H9 (cell line): ENCODE data around the gene RPL11. TPM values are rescaled to one million over a fixed set of nuclear protein-coding genes. Genes with fewer than 3 reads are reported as not detected.
"Not testable (repeated sequence)": the region's sequence is repeated elsewhere in the genome, so short reads cannot be mapped to it uniquely, and the experiment has no call there.

Experiments used
- DNase-seq: peaks from one replicate; pipeline ENCODE4 v3.0.0-alpha.2; 2017
- H2AFZ ChIP-seq: one replicate; pipeline ENCODE4 v1.6.1; 2013; ENCODE audit warnings: mild to moderate bottlenecking, low read length, control low read depth, moderate library complexity
- H2AK5ac ChIP-seq: 2 replicates; pipeline ENCODE4 v1.6.1; 2013; ENCODE audit warnings: low read length, control low read depth, mixed read lengths; ENCODE audit not compliant: insufficient read length
- H2BK120ac ChIP-seq: one replicate; pipeline ENCODE4 v1.6.1; 2013; ENCODE audit warnings: low read depth, mild to moderate bottlenecking, low read length, control low read depth, inconsistent platforms; ENCODE audit not compliant: poor library complexity, severe bottlenecking
- H2BK12ac ChIP-seq: 2 replicates; pipeline ENCODE4 v1.6.1; 2013; ENCODE audit warnings: low read length, control low read depth, mixed read lengths, low read depth; ENCODE audit not compliant: insufficient read length
- H2BK15ac ChIP-seq: 2 replicates; pipeline ENCODE4 v1.6.1; 2013; ENCODE audit warnings: low read depth, low read length, control low read depth
- H2BK20ac ChIP-seq: one replicate; pipeline ENCODE4 v1.6.1; 2013; ENCODE audit warnings: low read depth, mild to moderate bottlenecking, low read length, control low read depth, inconsistent platforms; ENCODE audit not compliant: poor library complexity, severe bottlenecking
- H2BK5ac ChIP-seq: 2 replicates; pipeline ENCODE4 v1.6.1; 2013; ENCODE audit warnings: low read length, control low read depth, mixed read lengths; ENCODE audit not compliant: insufficient read length
- H3K14ac ChIP-seq: 2 replicates; pipeline ENCODE4 v1.6.1; 2013; ENCODE audit warnings: low read length, control low read depth; ENCODE audit not compliant: insufficient read depth
- H3K18ac ChIP-seq: 2 replicates; pipeline ENCODE4 v1.6.1; 2013; ENCODE audit warnings: low read depth, mild to moderate bottlenecking, mixed read lengths, low read length, control low read depth; ENCODE audit not compliant: insufficient read length
- H3K23ac ChIP-seq: 2 replicates; pipeline ENCODE4 v1.6.1; 2013; ENCODE audit warnings: low read length, control low read depth, mixed read lengths, low read depth; ENCODE audit not compliant: insufficient read length
- H3K23me2 ChIP-seq: 2 replicates; pipeline ENCODE4 v1.6.1; 2013; ENCODE audit warnings: low read depth, mild to moderate bottlenecking, mixed read lengths, low read length, control low read depth; ENCODE audit not compliant: insufficient read length, poor library complexity, severe bottlenecking
- H3K27ac ChIP-seq: 2 replicates; pipeline ENCODE4 v1.5.1; 2013; ENCODE audit warnings: low read length, control low read depth, mixed read lengths, low read depth; ENCODE audit not compliant: insufficient read length
- H3K27me3 ChIP-seq: 2 replicates; pipeline ENCODE4 v1.6.1; 2013; ENCODE audit warnings: low read length, control low read depth, inconsistent platforms; ENCODE audit not compliant: insufficient read depth
- H3K4ac ChIP-seq: 2 replicates; pipeline ENCODE4 v1.6.1; 2013; ENCODE audit warnings: low read depth, mild to moderate bottlenecking, control low read depth, inconsistent platforms, low read length, moderate library complexity
- H3K4me1 ChIP-seq: 2 replicates; pipeline ENCODE4 v1.6.1; 2013; ENCODE audit warnings: low read length, control low read depth, inconsistent platforms; ENCODE audit not compliant: insufficient read depth
- H3K4me2 ChIP-seq: 2 replicates; pipeline ENCODE4 v1.6.1; 2013; ENCODE audit warnings: low read length, control low read depth, mixed read lengths; ENCODE audit not compliant: insufficient read length, insufficient read depth
- H3K56ac ChIP-seq: 2 replicates; pipeline ENCODE4 v1.6.1; 2013; ENCODE audit warnings: low read depth, mild to moderate bottlenecking, mixed read lengths, low read length, control low read depth; ENCODE audit not compliant: insufficient read length
- H3K79me1 ChIP-seq: 2 replicates; pipeline ENCODE4 v1.6.1; 2013; ENCODE audit warnings: low read depth, mild to moderate bottlenecking, moderate library complexity, low read length, control low read depth, inconsistent platforms; ENCODE audit not compliant: insufficient read depth, poor library complexity, severe bottlenecking
- H3K79me2 ChIP-seq: 2 replicates; pipeline ENCODE4 v1.6.1; 2013; ENCODE audit warnings: low read length, control low read depth, inconsistent platforms; ENCODE audit not compliant: insufficient read depth
- H3K9ac ChIP-seq: 2 replicates; pipeline ENCODE4 v1.6.1; 2013; ENCODE audit warnings: low read length, control low read depth, mixed read lengths; ENCODE audit not compliant: insufficient read length; ENCODE audit errors: extremely low read depth
- H3K9me3 ChIP-seq: one replicate; pipeline ENCODE4 v1.6.1; 2013; ENCODE audit warnings: low read depth, low read length, inconsistent platforms; ENCODE audit not compliant: control insufficient read depth
- H3T11ph ChIP-seq: one replicate; pipeline ENCODE4 v1.6.1; 2013; ENCODE audit warnings: mild to moderate bottlenecking, low read length, control low read depth, inconsistent platforms
- H4K20me1 ChIP-seq: one replicate; pipeline ENCODE4 v1.6.1; 2013; ENCODE audit not compliant: control insufficient read depth, insufficient read length, insufficient read depth
- H4K5ac ChIP-seq: 2 replicates; pipeline ENCODE4 v1.6.1; 2013; ENCODE audit warnings: low read depth, mild to moderate bottlenecking, mixed read lengths, low read length, control low read depth; ENCODE audit not compliant: insufficient read length
- H4K8ac ChIP-seq: replicated peaks from 2 replicates; pipeline ENCODE4 v1.6.1; 2013; ENCODE audit warnings: low read length, control low read depth, mixed read lengths, low read depth; ENCODE audit not compliant: insufficient read length
- H4K91ac ChIP-seq: 2 replicates; pipeline ENCODE4 v1.6.1; 2013; ENCODE audit warnings: low read depth, mild to moderate bottlenecking, moderate library complexity, mixed read lengths, low read length, control low read depth; ENCODE audit not compliant: insufficient read length
- H3K27ac Mint-ChIP-seq, 3 experiments: 2 replicates in 2 of 3; 3 replicates in 1 of 3; pipeline ENCODE4 v1.8.0; 2020 to 2021; ENCODE audit warnings: mixed read lengths in 3 of 3, mild to moderate bottlenecking in 1 of 3, moderate library complexity in 1 of 3
- H3K27me3 Mint-ChIP-seq: 2 replicates; pipeline ENCODE4 v1.8.0; 2021; ENCODE audit warnings: low read depth, mild to moderate bottlenecking, moderate library complexity, mixed read lengths
- H3K36me3 Mint-ChIP-seq, 3 experiments: 2 replicates in 2 of 3; 3 replicates in 1 of 3; pipeline ENCODE4 v1.8.0; 2020 to 2021; ENCODE audit warnings: low read depth in 3 of 3, mixed read lengths in 3 of 3; ENCODE audit not compliant: insufficient read depth in 1 of 3
- H3K4me1 Mint-ChIP-seq, 2 experiments: 2 replicates each; pipeline ENCODE4 v1.8.0; 2020; ENCODE audit warnings: mixed read lengths in 2 of 2
- H3K4me3 Mint-ChIP-seq, 2 experiments: 2 replicates in 1 of 2; 3 replicates in 1 of 2; pipeline ENCODE4 v1.8.0; 2020 to 2021; ENCODE audit warnings: mild to moderate bottlenecking in 2 of 2, mixed read lengths in 2 of 2, moderate library complexity in 1 of 2
- H3K9me3 Mint-ChIP-seq, 2 experiments: 2 replicates in 1 of 2; 3 replicates in 1 of 2; pipeline ENCODE4 v1.8.0; 2020; ENCODE audit warnings: mild to moderate bottlenecking in 2 of 2, mixed read lengths in 2 of 2, moderate library complexity in 1 of 2
- WGBS: extraction: QIAGEN DNeasy Blood & Tissue Kit; methylation state at CpG from one replicate; pipeline ENCODE4 v1.1.7; 2013; ENCODE audit warnings: missing lambda C conversion rate, low lambda C conversion rate, mixed read lengths; ENCODE audit not compliant: insufficient read length; ENCODE audit errors: extremely low coverage; 5-methylcytosine and 5-hydroxymethylcytosine counted together
- total RNA-seq: library from RNA; stranded (reverse); gene quantifications from 2 replicates; pipeline ENCODE4 v1.2.1, GENCODE V29; 2021
- TF ChIP-seq, protein P1 (sequence below): fragments of 200-600 bp; sonication (generic); conservative IDR thresholded peaks from 3 replicates; pipeline ENCODE4 v1.8.0; 2021; ENCODE audit warnings: antibody characterized with exemption, mild to moderate bottlenecking

The RPL11 gene
- total RNA-seq, 1 experiment from 2014 or later, result 1,618 TPM

DNA sequence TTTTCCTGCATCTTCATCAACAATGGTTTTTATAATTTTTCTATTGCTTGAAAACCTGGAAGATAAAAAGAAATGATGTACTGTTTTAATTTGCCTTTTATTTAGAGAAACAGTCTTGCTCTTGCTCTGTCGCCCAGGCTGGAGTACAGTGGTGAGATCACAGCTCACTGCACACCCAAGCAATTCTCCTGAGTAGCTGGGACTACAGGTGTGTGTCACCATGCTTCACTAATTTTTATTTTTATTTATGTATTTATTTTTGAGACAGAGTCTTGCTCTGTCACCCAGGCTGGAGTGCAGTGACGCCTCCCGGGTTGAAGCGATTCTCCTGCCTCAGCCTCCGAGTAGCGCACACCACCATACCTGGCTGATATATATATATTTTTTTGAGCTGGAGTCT lies 43.0 kb upstream of the RPL11 start:
- H4K20me1 ChIP-seq, result no peaks in the 10 kb centered on the region
- DNase-seq, result no peak
- Mint-ChIP-seq H3K27ac (no peak overlapping the region), H3K27me3 (peaks cover 34% of the 10 kb centered on the region), H3K4me1 (peaks cover 10 to 17% of the 10 kb centered on the region in 2 experiments), H3K4me3 (no peak overlapping the region), H3K9me3 (no peaks in the 10 kb centered on the region), H3K36me3 (no peaks in the 10 kb centered on the region)
- H3K23me2 ChIP-seq, result no peaks in the 10 kb centered on the region
- WGBS, result no CpG with 5 or more reads among the region's 6 CpGs
- H4K5ac ChIP-seq, result no peak overlapping the region
- H3K14ac ChIP-seq, result no peak overlapping the region
- no peak overlapping the region for H2BK120ac ChIP-seq
- H2AK5ac ChIP-seq, result no peak overlapping the region
- H2BK20ac ChIP-seq, result no peak overlapping the region
- H2BK5ac ChIP-seq, result no peak overlapping the region
- H3K27me3 ChIP-seq, result no peaks in the 10 kb centered on the region
- H2BK15ac ChIP-seq, result no peak overlapping the region
- TF ChIP-seq, protein P1, sequence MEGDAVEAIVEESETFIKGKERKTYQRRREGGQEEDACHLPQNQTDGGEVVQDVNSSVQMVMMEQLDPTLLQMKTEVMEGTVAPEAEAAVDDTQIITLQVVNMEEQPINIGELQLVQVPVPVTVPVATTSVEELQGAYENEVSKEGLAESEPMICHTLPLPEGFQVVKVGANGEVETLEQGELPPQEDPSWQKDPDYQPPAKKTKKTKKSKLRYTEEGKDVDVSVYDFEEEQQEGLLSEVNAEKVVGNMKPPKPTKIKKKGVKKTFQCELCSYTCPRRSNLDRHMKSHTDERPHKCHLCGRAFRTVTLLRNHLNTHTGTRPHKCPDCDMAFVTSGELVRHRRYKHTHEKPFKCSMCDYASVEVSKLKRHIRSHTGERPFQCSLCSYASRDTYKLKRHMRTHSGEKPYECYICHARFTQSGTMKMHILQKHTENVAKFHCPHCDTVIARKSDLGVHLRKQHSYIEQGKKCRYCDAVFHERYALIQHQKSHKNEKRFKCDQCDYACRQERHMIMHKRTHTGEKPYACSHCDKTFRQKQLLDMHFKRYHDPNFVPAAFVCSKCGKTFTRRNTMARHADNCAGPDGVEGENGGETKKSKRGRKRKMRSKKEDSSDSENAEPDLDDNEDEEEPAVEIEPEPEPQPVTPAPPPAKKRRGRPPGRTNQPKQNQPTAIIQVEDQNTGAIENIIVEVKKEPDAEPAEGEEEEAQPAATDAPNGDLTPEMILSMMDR, result no peak
- no peak overlapping the region for H4K91ac ChIP-seq
- no peak overlapping the region for H3K18ac ChIP-seq
- no peak overlapping the region for H3K9ac ChIP-seq
- no peak overlapping the region for H2AFZ ChIP-seq
- H3K4ac ChIP-seq, result no peak overlapping the region
- H3K9me3 ChIP-seq, result no peaks in the 10 kb centered on the region
- no peaks in the 10 kb centered on the region for H3K79me2 ChIP-seq
- H3K4me1 ChIP-seq, result no peaks in the 10 kb centered on the region
- no peak overlapping the region for H3K27ac ChIP-seq
- no peak overlapping the region for H4K8ac ChIP-seq
- H3K56ac ChIP-seq, result no peak overlapping the region
- H3K79me1 ChIP-seq, result no peaks in the 10 kb centered on the region
- no peak overlapping the region for H3K4me2 ChIP-seq
- H2BK12ac ChIP-seq, result no peak overlapping the region
- H3K23ac ChIP-seq, result no peak overlapping the region
- H3T11ph ChIP-seq, result no peak overlapping the region

DNA sequence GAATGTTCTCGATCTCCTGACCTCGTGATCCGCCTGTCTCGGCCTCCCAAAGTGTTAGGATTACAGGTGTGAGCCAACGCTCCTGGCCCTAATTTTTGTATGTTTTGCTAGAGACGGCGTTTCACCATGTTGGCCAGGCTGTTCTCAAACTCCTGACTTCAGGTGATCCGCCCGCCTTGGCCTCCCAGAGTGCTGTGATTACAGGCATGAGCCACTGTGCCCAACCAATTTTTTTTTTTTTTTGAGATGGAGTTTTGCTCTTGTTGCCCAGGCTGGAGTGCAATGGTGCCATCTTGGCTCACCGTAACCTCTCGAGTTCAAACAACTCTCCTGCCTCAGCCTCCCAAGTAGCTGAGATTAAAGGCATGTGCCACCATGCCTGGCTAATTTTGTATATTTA lies 42.4 kb upstream of the RPL11 start:
- no CpG with 5 or more reads among the region's 11 CpGs for WGBS
- not testable (repeated sequence) for DNase-seq, H4K8ac ChIP-seq

More for the DNA sequence above, 42.4 kb upstream of the RPL11 start:
- not testable (repeated sequence) for H3K23ac ChIP-seq, H3K27ac Mint-ChIP-seq, H3K18ac ChIP-seq, H3K79me1 ChIP-seq, H2AFZ ChIP-seq, H3K56ac ChIP-seq, H3K79me2 ChIP-seq, H3K9me3 Mint-ChIP-seq, H3K36me3 Mint-ChIP-seq, H3K4ac ChIP-seq, H4K5ac ChIP-seq, H2BK5ac ChIP-seq, H3K14ac ChIP-seq, H3K27me3 ChIP-seq, H4K91ac ChIP-seq, H4K20me1 ChIP-seq, H2AK5ac ChIP-seq, H3K4me2 ChIP-seq, H2BK20ac ChIP-seq, H2BK12ac ChIP-seq, H3K4me1 ChIP-seq, H3K27ac ChIP-seq, H3K23me2 ChIP-seq, H3K4me3 Mint-ChIP-seq, H2BK120ac ChIP-seq, H3T11ph ChIP-seq, H3K9me3 ChIP-seq, H3K9ac ChIP-seq, H2BK15ac ChIP-seq
- peaks cover 8 to 12% of the 10 kb centered on the region in 2 experiments for H3K4me1 Mint-ChIP-seq
- peaks cover 34% of the 10 kb centered on the region for H3K27me3 Mint-ChIP-seq
